GM18858 (cell line): Measurements from ENCODE around the gene PRR18.
A peak's percentile ranks its signal among the peaks of the same experiment; 100 is the strongest.

ENCODE experiments used
- ATAC-seq: cut with Tn5 transposase; IDR thresholded peaks from one replicate; pipeline ENCODE4 v1.9.1; 2021; ENCODE audit not compliant: unreplicated experiment

PRR18 gene

DNA sequence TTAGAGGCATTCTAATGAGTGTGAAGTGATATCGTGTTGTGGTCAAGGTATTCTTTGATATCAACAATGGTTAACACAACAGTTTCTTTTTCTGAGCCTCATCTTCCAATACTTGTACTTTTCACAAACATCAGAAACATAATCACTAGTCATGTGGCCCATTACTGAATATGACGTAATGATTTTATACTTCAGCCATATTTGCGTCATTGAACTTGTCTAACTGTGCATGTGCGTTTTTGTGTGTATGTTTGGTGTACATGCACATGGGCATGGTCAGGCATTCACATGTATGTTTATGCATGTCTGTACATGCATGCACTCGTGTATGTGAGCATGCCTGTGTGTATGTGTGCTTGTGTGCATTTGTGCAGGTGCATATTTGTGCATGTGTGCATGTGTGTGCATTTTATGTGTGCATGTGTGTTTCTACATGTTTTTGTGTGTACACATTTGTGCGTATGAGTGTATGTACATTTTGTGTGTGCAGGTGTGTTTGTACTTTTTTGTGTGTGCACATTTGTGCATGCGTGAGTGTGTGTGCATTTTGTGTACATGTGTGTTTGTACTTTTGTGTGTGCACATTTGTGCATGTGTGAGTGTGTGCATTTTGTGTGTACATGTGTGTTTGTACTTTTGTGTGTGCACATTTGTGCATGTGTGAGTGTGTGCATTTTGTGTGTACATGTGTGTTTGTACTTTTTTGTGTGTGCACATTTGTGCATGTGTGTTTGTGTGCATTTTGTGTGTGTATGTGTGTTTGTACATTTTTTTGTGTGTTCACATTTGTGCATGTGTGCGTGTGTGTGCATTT lies 29.4 kb downstream of the PRR18 start:
- ATAC-seq = no peak

- ATAC-seq = no peak
Measured at GRCh38 chr6:166277892-166278578, 30.2 kb downstream of the PRR18 start.

GRCh38 chr6:166277018-166277417 lies 31.2 kb downstream of the PRR18 start:
- no peak for ATAC-seq

- peak; percentile 69 for ATAC-seq
Measured at GRCh38 chr6:166275714-166276166, 32.5 kb downstream of the PRR18 start.

DNA sequence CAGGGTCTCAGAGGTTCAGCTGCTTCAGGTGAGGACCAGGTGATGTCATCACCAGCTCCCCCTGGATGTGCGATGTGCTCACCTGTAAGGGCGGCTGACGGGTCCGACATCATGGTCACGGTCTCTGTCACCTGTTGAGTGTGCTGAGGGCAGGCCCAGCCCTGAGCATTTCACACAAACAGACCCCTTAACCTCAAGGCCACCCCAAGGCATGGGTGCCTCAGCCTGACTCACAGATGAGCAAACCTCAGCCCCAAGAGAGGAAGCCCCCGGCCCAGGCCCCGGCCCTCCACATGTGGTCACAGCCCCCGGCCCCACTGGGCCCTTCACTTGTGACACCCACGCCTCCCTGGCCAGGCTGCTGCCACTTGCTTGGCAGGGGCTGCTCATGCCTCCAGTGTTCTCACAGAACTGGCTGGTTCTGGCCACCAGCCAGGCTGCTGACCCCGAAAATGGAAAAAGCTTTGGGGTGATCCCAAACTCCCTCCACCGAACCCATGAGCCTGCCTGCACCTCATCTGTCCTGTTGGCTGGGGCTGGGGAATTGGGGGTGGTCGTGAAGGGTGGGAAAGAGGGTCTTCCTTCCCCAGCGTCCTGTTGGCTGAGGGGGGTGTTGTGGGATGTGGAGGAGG lies 33.3 kb downstream of the PRR18 start:
- no peak for ATAC-seq

- no peak for ATAC-seq
Measured at GRCh38 chr6:166274163-166274562, 34.0 kb downstream of the PRR18 start.

- no peak for ATAC-seq
Measured at GRCh38 chr6:166271376-166271765, 36.8 kb downstream of the PRR18 start.

DNA sequence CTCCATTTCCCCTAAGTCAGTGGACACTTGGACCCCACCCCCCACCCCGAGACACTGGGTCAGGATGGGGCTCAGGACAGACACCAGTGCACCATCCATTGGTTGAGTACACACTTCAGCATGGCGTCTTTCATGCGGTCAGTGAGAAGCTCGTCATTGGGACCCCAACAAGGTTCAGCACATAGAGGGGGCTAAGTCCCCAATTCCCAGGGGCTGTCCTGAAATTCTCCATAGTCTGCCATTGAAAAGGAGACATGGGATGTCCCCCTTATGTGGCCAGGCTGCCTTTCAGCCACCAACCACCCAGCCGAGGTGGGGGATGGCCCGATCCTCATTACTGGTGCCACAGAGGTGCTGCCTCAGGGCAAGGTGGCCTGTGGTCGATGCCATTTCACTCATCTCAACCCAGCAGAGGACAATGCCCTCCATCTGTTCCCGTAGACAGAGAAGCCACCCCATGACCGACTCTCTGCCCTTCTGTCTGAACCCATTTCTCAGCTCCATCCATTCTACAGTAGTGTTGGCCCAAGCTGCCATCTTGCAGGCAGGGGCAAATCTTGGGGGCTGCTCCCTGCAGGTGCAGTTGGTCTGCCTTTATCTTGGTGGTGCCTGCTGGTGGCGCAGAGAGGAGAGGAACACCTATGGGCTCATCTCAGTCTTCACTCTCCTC lies 37.4 kb downstream of the PRR18 start:
- ATAC-seq = no peak

GRCh38 chr6:166269301-166270039 lies 38.7 kb downstream of the PRR18 start:
- no peak for ATAC-seq

GRCh38 chr6:166268431-166268830 lies 39.8 kb downstream of the PRR18 start:
- no peak for ATAC-seq

GRCh38 chr6:166267526-166267925 lies 40.7 kb downstream of the PRR18 start:
- ATAC-seq = no peak

DNA sequence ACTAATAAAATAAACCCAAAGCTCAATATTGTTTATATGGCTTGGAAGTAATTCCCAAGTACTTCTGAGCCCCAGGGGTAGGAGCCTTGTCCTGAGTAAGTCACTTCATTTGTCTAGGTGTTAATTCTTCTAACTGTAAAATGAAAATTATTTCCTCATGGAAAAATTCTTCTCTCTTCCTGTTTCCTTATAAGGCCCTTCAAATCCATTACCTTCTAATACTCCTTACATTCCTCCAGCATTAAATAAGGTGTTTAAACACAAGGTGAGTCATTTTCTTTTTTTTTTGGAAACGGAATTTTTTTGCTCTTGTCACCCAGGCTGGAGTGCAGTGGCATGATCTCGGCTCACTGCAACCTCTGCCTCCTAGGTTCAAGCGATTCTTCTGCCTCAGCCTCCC lies 41.9 kb downstream of the PRR18 start:
- ATAC-seq = no peak

DNA sequence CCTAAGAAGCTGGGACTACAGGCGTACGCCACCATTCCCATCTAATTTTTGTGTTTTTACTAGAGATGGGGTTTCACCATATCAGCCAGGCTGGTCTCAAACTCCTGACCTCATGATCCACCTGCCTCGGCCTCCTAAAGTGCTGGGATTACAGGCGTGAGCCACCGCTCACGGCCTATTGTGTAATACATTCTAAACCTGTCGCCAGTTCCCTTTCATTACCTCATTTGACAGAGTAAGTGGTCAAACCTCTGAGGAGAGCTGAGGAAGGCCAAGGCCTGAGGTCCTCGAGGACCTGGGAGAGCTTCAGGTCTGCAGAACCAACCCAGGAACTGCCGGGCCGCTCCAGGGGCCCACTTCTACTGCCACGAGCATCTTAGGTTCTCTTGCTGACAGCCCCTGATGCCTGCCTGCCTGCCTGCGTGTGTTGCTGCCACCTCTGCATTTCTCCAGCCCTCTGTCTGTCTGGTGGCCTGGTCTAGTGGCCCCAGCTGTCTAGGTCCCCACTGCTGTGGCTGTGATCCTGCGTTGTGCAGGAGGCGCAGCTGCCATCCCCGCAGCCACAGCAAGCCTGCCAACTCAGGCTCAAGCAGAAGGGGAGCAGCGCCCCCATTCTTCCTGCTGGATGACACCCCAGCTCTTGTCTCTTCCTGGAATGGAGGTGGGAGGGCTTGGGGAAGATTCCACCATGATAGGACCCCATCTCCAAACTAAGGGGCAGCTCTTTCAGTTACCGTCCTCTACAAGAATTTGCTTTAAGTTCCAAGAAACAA lies 45.3 kb downstream of the PRR18 start:
- no peak for ATAC-seq

GRCh38 chr6:166259296-166259977 lies 48.8 kb downstream of the PRR18 start:
- ATAC-seq = no peak

DNA sequence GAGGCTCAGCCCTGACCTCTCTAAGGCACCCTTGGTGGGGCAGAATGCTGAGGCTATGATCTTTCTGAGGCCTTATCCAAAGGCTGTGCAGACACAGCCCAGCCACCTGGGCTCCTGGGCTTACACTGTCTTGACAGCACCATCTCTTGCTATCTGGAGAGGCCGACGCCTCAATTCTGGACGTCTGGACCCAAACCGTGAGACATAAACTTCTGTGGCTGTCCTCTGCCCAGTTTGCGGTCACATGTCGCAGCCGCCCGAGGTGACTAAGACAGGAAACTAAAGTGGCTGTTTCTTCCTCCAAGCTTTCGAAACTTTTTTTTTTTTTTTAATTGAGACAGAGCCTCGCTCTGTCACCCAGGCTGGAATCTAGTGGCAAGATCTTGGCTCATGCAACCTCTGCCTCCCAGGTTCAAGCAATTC lies 49.3 kb downstream of the PRR18 start:
- ATAC-seq = peak; percentile 67

- ATAC-seq = no peak
Measured at GRCh38 chr6:166257911-166258318, 50.3 kb downstream of the PRR18 start.
